GM19238 (cell line): ENCODE data around the gene LRMDA.

Experiments
- DNase-seq: peaks from one replicate; pipeline ENCODE4 v3.0.0; 2011; ENCODE audit warnings: low spot score; ENCODE audit not compliant: insufficient read length

Gene LRMDA

DNA sequence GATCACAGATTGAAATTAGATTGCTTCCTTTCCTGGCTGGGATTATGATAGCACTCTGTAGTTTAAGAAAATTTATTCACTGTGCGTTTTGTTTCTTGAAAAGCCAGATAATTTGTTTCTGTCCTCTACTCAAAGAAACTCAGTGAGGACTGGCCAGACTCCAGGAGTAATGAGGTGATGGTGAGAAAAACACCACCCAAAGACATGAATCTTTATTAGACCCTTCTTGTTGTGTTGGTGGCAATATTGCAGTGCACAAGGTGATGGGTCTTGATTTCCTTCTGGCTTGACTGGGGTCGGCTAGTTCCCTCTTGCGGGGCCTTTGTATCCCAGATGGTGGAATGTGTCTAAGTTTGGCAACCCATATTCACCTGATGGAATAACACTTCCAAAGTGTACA, 756.8 kb downstream of the LRMDA start:
- DNase-seq: no peak

DNA sequence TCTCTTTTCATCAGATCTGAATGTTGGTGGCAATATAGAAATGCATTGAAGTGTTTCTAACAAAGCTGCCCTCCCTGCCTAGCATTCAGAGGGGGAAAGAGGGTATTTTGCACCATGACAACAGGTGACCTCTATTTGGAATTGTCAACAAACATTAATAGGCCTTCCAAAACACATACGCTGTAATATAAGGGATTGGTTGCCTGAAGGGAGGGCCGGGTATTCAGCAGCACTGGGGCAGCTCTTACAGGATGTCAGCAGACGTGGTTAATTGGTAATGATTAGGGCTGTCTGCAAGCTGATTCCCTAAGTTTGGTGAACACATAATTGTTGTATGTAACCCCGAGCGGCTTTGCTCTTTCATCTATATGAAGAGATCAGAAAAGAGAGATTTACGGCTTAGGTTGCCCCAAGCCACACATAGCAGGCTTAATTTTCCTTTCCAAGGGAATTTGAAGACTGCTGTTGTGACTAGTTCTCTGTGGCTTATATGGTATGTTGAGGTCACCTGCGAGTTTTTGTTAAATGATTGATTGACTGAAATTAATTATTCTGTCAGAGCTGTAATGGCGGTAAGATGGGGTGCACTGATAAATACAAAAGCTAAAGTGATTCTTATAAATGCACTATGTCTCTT, 759.3 kb downstream of the LRMDA start:
- no peak for DNase-seq

DNA sequence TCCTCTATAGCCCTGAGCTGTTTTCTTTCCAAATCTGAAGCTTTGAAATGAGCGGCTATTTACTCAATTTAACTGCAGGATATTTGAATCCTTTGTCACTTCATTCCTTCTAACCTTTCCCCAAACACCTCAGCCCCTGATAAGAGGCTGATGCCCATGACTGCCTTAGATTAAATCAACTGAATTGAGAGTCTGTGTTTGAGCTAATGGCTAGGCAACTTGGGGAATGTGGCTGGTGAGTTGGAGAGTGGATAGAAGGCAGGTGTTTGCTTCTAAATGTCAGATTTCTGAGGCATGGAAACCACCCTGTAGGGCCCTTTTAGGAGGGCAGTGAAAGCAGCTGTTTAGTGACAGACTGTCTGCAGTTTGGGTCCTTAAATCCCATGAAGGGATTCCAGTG, 759.9 kb downstream of the LRMDA start:
- no peak for DNase-seq

DNA sequence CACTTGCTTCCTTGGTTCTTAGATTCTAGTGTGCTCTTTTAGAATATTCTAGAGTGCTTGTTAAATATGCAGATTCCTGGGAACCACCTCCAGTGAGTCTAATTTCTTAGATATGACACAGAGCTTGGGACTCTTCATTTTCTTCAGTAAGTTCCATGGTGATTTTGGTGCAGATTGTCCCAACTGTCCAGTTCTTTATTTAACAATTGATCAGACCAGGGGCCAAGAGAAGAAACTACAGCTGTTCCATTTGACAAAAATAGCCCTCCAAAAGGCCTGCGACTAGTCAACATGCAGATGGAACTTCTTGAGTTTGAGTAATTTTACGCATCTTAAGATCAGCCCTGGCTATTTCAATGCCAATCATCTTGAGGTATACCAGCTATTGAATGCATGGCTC, 760.7 kb downstream of the LRMDA start:
- DNase-seq: no peak

DNA sequence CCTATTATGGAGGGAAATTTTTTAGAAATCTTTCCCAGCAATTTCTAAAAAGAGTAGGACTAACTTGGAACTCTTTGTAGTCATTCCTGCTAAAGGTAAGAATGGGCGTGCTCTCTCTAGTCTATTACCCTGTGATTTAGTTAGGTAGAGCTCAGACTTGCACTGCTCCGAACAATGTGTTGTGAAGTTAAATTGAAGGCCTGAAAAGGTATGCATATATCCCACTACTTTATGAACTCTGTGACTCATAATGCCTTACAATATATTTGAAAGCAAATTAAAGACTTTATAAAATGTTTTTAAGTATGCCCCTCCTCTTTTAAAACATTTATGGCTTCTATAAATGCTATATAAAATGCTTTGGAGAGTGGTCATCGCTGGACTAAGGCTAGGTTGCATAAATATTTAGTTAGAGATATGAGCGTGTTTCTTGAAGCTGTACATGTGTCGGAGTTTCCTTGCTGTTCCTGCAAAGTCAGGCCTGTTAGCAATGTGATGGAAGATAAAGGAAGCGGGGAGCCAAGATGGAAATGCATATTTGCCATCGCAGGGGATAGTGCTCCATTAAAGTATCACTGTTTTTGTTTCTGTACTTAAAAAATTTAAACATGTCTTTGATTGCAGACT, 761.4 kb downstream of the LRMDA start:
- no peak for DNase-seq

DNA sequence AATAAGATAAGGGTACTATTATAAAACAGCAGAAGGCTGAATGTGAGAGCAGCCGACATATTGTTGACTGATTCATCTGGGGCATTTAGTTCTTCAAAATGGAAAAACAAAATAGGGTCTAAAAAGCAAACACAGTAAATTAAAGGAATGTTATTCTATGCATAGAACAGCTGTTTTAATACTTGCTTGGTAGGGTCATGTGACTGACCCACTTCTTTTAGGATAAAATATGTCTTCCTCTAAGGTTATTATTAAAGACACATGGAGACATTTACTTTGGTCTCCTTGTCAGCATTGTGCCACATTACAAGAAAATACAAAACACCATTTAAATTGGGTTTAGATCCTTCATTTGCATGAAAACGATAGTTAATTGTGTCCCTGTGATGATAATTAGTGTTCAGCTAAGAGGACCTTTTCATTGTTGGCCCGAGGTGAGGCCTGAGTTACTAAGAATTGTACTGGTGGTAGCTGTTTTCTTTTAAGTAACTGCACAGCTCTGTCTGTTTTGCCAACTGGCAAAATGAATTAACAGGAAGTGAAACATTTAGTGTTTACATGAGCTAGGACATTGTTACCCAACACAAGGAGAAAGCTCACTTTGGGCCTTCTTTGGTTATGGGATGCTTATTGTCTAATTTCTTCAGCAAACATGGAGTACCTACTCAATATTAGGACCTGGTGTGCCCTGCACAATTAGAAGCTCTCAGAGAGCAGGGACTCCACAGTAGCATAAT, 764.4 kb downstream of the LRMDA start:
- DNase-seq: no peak

DNA sequence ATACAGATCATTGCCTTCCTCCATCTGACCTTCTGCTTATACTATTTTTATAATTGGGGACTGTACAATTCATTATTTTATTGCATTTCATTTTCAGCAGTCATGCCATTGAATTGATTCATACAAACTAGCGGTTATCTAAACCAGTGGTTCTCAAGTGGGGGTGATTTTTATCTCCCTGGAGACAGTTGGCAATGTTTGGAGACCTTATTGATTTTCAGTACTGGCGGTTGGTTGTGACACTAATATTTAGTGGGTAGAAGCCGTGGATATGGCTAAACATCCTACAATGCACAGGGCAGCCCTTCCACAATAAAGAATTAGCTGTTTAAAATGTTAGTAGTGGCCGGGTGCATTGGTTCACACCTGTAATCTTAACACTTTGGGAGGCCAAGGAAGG, 765.9 kb downstream of the LRMDA start:
- no peak for DNase-seq

DNA sequence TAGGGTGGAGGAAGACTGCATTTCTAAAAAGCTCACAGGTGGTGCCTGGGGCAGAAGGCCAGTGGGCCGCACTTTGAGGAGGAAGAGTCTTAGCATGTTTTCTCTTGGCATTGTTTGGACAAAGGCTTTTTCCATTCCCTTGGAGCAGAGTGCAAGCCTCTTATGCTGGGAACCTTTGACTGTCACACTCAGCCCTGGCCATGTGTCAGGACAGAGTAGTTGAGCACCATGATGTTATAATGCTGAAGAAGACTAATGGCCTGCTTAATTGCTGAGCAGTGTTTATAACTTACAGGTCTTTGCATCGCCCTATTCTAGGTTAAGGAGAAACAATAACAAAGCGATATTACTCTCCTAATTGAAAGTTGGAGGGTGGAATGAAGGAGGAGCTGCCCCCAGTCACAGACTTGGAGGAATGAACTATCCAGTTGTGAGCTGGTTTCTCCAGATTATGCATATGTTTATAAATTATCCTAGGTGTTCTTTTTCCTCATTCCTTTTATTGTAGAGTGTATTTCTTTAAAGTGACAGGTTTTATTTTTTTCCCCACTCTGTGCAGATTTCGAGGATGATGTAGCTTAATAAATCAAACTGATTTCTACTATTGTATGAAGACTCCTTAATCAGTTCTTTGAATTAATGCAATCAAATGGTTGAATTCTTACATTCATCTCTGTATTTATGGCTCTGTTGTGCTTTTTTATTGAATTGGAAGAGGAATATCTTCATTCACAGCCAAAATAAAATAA, 767.0 kb downstream of the LRMDA start:
- no peak for DNase-seq

DNA sequence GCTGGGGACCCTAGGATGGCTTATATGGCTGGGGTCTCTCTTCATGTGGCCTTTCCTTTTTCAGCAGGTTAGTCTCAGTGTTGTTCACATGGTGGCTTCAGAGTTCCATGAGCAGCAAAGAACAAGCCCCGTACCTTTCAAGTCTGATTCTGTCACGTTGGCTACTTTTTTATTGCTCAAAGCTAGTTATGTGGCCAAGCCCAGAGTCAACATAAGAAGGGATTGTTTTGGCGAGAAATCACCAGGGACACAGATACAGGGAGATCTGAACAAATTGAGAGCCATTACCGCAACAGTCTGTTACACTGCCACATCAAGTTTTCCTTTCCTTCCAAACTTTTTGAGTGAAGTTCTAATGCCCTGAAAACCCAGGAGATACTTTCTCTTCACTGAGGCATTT, 770.5 kb downstream of the LRMDA start:
- no peak for DNase-seq

DNA sequence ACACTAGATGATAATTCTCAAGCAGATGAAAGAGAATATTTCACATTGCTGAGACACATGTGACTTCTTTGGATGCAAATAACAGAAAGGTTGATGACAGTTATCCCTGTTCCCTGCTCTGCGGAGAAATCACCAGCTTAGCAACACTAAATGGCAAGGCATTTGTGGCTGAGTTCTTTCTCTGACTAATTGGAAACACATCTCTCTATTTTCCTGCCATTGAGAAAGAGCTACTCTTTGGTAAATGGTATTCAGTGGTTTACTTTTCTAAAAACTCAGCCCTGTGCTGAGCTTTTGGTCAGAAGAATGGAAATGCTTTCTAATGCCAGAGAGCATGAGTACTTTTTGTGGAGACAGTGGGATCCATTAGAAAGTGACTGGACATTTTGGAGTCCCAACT, 771.4 kb downstream of the LRMDA start:
- DNase-seq: no peak

DNA sequence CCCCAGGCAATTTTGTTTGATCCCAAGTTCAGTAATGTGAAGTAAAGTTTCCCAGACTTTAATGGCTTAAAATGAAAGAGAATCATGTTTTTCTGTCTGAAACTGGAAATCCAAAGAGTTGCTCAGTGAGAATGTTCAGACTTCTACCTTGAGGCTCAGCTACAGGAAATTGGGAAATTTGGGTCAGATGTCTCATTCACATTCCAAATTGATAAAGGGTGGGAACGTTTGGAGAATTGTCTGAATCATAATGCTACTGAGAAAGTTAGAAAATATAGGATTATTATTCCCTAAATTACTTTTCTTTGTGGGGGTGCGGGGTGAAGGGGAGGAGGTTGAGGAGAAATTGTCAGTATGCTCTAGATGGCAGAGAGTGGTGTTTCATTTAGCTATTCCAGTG, 773.9 kb downstream of the LRMDA start:
- DNase-seq: no peak

DNA sequence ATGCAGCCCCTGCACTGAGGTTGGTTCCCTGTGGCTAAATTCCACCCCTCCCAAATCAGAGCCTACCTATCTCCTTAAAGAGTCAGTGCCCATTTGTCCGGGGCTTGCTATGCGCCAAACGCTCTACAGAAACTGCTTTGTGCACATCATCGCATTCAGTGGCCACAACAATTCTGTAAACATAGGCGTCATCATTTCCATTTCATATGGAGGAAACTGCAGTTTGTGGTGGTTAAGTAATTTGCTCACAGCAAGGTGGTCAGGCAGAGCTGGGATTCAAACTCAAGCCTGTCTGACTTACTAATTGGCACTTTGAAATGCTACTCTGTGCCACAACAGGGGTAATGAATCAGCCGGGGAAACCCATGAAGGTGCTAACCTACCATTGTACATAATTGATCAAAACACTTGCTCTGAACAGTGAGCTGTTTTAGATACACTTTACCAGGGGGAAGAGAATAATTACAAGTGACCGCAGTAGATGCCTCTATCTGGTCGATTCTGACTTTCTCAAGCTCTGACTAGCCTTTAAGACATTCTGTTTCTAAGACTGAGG, 775.5 kb downstream of the LRMDA start:
- DNase-seq: no peak

DNA sequence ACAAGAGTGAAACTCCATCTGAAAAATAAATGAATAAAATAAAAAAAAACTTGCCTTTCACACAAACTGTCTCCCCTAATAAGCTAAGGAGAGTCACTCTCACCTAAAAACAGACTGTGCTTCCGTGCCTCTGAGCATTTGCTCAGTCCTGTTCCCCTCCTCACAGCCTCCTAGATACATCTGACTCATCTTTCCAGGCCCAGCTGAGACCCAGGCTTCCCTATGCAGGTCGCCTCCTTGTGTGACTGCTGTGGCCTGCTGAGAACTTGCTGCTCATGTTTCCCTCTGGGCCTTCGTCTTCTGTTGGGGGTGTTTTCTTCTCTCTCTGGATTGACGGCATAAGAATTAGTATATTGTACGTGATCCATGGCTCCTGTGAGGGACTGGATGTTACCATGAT, 777.7 kb downstream of the LRMDA start:
- no peak for DNase-seq

DNA sequence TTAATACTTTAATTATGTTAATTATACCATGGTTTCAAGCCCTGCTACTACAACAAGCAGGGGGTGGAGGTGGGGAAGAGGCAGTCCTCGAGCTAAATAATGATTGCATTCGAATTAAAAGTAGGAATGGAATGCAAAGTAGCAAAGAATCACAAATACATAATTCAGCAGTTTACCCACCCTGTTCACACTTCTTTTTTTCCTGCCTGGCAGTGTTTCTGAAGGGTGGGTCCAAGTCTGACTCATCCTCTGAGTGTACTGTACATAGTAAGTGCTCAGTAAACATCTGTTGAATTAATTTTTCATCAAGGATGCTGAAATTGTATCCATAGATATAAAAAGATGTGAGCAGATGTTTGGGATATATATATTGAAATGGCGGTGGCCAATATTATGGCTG, 778.8 kb downstream of the LRMDA start:
- no peak for DNase-seq

DNA sequence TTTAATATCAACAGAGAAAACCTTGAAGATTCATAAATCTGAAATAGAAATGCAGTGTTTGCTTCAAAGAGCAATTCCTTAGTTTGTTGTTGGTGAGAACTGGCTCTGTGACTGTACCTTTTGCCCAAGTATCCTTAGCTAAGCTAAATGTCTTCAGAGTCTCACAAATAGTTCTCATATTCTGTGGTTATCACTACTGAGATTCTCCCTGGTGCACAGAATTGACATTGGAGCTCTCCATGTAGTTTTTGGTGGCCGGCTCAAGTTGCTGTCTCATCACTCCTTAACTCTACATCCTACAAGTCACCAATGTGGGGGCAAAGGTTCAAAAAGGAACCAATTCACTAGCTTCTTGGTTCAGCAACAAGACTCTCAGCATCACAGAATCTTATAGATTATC, 780.3 kb downstream of the LRMDA start:
- no peak for DNase-seq

DNA sequence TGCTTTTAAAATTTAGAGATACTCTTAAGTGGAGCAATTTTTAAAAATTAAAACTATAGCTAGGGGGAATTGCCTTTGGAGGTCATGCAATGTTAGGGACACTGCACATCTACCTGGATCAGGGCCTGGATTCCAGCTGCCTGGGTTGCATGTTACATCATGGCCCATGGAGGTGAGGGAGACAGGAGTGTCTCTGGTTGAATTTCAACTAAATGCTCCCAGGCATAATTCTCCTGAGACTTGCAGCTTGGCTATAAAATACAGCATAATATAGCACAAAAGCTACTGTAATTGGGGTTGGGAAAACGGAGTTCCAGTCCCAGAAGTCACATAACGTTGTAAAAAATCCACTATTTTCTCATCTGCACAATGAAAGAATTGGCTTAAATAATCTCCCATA, 782.5 kb downstream of the LRMDA start:
- DNase-seq: no peak

DNA sequence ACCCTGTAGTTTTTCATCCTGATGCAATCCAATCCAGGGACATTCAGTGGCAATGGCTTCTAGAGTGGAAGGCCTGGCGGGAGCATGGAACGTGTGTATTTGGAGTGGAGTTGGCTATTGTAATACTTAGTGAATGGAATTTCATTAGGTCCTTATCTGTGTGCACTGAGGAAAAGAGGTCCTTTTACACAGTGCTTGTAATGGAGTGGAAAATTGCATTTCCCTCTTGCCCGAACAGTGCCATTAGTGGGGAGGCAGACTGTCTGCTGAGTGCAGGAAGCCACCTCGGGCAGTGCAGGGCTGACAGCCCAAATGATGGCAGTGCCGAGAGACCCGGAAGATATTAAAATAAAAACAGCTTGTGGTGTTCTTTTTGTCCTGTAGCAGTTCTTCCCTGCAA, 786.6 kb downstream of the LRMDA start:
- DNase-seq: no peak

DNA sequence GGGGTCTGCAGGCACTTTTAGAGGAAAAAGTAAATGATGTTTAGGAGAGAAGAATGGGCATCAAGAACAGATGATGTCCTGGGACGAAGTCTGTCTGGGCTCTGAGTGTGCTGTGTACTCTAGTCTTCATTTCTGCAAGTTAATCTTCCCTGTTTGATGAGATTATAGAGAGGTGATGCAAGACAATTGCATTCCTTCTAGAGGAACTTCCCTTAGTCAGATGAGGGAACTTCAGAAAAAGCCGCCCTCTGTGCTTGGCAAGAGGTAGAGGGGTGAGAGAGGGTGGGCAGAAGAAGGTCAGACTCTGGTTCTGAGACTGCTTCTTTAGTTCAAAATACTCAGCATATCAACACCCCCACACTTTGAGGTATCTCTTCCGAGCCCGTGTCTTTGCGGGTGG, 797.9 kb downstream of the LRMDA start:
- no peak for DNase-seq

DNA sequence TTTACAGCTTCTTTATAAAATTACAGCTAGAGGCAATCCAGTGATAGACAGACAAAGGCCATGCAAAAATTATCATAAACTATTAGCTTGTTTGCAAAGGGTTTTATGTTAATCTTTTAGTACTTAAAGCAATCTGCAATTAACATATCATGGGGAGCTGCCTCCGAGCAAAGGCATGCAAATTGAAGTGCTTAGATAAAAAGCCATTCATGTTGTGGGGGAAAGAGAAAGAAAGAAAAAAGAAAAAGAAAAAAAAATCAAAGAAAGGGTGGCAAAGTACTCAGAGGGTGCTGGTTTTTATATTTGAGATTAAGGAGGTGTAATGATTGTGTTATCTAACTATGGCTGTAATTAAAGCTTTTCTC, 799.5 kb downstream of the LRMDA start:
- no peak for DNase-seq

DNA sequence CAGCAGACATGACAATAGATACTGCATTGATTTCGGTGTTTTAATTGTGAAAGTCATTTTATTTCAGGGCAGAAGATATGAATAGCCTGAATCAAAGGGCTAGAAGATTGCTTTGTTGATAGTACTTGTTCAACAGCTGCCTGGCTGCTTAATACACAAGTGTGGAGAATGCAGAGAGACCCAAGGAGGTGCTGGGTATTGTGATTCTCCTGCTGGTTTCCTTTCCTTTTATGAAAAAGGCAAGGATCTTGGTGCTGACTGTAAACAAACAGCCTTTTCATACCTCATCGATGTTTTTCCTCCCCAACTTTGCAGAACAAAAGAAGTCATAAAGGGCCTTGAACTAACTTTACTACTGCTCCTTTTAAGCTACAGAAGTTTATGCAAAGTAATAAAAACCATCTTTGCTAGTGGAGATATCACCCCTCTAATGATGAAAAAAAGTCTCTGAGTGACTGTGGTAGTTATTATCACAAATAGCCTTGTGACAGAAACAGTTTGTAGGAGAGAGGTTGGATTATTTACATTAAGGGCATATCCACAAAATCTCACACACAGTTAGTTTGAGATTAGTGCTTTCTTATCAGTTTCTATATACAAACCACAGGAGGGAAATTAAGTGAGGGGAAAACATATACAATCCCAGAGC, 800.0 kb downstream of the LRMDA start:
- no peak for DNase-seq

DNA sequence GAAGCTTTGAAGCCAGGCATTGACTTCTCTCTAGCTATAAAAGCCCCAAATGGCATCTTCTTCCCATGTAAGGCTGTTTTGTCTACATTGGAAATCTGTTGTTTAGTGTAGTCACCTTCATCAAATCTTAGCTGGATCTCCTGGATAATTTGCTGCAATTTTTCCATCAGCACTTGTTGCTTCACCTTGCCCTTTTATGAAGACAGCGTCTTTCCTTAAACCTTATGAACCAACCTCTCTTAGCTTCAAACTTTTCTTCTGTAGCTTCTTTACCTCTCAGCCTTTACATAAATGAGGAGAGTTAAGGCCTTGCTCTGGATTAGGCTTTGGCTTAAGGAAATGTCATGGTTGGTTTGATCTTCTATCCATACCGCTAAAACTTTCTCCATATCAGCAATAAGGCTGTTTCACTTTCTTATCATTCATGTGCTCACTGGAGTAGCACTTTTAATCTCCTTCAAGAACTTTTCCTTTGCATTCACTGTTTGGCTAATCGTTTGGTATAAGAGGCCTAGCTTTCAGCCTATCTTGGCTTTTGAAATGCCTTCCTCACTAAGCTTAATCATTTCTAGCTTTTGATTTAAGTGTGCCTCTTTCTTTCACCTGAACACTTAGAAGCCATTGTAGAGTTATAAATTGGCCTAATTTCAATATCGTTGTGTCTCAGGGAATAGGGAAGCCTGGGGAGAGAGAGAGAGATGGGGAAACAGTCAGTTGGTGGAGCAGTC, 803.2 kb downstream of the LRMDA start:
- DNase-seq: no peak
